Measurements from ENCODE around the gene TNFRSF19. TPM values are rescaled to one million over a fixed set of nuclear protein-coding genes. Genes with fewer than 3 reads are reported as not detected.
A peak's percentile ranks its signal among the peaks of the same experiment; 100 is the strongest.
"Not testable (repeated sequence)": the region's sequence is repeated elsewhere in the genome, so short reads cannot be mapped to it uniquely, and the experiment has no call there.

The TNFRSF19 gene
- polyA plus RNA-seq, 4 donors: 49.0 to 52.6 (median 52.0) TPM

DNA sequence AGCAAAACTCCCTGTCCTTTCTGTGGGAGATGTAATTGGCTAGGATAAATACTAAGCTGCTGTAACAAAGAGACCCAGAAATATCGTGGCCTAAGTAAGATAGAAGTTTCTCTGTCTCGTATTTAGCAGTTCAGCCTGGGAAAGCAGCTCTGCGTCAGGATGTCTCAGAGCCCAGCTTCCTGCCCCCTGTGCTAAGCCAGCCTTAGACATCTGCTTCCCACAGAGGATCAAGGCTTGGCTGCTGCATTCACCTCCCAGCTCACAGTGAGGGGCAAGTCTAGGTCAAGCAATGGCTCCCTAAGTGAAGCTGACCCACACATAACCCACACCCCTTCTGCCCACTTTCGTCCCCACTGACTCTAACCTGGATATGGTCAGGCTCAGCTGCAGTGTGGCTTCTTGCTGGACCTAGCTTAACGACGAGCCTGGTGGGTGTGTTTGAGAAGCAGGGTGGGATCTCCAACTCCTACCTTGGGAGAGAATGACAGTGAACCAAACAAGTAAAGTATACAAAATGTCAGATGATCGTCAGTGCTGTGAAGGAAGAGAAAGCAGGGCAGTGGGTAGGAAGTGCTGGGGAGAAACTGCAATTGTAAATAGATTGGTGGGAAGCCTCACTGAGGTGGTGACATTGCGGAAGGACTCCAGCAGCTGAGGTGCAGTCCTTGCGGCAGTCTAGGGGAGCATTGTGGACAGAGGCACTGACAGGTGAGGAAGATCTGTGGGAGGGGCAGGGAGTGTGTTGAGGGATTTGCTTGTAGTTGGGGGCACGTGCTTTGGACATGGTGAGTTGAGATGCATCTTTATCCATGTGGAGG, 82.9 kb downstream of the TNFRSF19 start:
- no peak for DNase-seq (ENCODE audit: low read depth in 4 of 4, low spot score in 2 of 4)

DNA sequence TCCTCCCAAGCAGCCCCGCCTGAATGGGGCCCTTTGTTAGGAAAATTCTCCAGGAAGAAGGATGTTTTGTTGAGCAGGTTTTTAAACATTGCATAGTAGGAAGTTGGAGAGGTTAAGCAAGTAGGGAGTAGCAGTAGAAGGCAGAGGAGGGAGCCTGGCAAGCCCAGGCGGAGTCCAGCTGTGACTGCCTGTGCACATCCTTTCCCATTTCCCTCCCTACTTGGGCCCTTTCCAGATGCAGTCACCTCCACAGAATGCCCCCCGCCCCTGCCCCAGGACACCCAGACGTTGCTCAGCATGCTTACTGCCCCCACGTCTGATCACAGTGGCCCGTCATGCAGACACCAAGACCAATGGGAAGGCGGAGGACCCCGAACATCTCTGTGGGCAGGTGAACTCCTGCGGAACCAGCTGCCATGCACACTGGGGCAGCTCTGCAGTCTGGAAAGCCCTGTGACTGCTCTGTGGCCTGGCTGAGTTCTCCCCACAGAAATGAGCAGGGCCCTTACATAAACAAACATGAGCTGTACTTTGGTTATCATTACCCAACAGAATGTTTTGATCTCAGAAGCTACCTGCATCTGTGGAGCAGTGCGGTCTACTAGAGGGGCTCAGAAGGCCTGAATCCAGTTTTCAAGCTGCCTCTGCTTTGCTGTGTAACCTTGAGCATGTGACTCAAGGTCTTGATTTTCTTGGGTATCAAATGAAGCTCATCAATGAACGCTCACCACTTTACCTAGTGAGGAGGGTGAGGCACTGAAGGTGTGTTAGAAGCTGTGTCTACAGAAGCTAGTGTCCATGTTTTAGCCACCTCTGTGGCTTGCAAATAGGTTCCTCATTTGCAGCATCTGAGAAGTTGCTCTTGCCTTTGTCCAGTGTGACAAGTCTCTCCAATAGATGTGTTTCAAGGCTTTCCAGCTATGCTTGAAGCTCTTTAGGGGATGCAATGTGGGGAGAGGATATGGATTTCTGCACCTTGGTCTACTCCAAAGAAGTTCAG, 84.2 kb downstream of the TNFRSF19 start:
- no peak for DNase-seq (ENCODE audit: low read depth in 4 of 4, low spot score in 2 of 4)

DNA sequence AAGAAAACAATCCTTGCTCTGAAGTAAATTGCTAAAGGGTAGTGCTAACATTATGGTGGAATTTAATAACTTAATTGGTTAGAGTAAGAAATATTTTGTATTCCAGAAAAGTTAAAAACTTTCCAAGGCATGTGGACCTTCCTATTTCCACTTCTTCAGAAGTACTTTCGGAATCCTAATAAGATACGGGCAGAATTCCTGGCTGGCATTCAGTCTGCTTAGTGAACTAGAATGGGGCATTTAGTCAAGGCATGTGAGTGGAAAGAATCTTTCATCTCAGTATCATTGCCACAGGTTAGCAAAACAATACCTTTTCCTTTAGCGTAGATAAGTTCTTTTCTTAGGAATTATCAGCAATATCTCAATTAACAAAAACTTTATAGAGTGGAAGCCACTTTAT, 85.1 kb downstream of the TNFRSF19 start:
- DNase-seq (ENCODE audit: low read depth in 4 of 4, low spot score in 2 of 4): no peak

DNA sequence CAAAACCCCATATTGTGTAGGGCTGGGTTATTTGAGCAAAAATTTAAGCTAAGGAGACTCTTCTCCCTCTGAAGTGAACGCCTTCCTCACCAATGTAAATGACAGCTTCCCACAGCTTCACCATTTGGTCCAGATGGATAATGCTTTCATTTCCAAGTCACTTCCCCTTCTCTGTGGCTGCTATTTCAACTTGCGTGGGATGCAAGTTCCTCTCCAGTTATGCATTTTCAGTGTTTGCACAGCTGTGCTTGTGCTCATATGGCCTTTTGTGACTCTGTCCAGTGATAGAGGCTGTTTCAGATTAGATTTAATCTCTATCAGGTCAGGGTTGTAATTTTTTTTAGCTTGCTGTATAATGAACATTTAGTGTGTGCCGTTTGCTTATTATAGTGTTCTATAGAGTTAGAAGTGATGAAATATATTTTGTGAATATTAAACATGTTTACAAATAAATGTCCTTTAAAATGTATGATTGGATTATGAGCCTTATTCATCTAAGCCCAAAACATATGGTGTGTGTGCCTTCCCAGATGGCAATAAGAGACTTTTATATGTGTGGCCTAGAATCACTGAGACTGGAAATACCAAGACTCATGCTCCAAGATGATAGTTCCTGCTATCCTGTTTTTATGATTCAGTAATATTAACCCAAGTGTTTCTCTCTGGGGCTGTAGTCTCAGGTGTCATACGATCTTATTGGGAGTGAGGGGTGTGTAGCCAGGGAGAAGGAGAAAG, 86.6 kb downstream of the TNFRSF19 start:
- DNase-seq (ENCODE audit: low read depth in 4 of 4, low spot score in 2 of 4): peak in 2 of 4 donors; percentile 65 to 75

DNA sequence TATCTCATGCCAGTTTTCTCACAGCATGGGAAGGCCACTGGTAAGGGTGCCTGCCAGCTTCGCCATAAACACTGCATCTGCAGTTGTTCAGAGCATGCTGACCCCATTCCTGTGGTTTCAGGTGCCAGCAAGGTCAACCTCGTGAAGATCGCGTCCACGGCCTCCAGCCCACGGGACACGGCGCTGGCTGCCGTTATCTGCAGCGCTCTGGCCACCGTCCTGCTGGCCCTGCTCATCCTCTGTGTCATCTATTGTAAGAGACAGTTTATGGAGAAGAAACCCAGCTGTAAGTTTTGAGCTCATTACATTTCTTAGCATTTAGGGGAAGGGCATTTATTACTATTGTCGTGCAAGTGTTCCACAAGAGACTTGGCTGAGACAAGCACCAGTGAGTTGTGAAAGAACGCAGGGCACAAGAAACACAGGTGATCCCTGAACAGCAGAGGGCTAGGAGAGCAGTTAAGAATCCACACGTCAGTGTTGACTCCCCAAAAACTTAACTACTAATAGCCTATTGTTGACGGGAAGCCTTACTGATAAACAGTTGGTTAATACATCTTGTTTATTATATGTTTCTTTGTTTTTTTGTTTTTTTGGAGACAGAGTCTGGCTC, 88.8 kb downstream of the TNFRSF19 start:
- DNase-seq (ENCODE audit: low read depth in 4 of 4, low spot score in 2 of 4): no peak

DNA sequence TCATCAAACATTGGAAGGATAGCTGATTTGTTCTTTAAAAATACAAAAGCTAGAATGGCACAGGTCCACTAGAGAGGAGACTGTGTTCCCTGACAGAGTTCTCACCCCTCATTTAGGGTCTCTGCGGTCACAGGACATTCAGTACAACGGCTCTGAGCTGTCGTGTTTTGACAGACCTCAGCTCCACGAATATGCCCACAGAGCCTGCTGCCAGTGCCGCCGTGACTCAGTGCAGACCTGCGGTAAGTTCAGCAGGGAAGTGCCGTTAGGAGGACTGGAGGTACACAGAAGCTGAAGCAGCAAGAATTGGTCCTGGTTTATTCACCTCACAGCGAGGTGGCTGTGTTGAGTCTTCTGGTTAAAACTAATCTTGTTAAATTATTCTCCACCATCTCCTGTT, 90.0 kb downstream of the TNFRSF19 start:
- no peak for DNase-seq (ENCODE audit: low read depth in 4 of 4, low spot score in 2 of 4)

DNA sequence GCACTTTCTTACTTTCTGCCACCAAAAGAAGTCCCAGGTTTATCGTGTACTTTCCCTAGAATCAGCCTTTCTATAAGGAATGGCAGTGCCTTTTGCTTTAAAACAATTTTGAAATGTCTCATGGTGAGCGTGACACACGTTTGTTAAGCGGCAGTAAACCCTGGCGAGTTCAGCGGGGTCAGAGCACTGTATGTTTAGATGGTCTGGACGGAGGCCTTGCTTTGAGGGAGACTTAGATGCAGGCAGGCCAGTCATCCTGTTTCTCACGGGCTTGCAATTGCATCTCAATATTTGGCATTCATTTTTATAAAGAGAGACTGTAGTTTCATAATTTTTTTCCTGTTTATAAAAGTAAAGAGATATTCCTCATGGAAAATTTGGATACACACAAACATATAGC, 96.4 kb downstream of the TNFRSF19 start:
- DNase-seq (ENCODE audit: low read depth in 4 of 4, low spot score in 2 of 4): no peak

DNA sequence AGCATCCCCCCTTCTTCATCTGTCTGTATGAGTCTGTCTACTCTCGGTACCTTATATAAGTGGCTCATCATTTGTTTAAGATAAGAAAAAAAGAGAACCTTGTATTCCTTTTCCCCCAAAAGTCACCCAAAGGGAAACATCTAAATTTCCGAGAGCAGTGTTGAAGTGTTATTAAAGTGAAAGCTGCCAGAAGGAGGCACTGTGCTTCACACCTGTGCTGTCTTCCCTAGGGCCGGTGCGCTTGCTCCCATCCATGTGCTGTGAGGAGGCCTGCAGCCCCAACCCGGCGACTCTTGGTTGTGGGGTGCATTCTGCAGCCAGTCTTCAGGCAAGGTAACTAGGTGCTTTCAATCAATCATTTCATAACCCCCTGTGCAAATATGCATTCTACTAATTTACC, 97.5 kb downstream of the TNFRSF19 start:
- DNase-seq (ENCODE audit: low read depth in 4 of 4, low spot score in 2 of 4): no peak

DNA sequence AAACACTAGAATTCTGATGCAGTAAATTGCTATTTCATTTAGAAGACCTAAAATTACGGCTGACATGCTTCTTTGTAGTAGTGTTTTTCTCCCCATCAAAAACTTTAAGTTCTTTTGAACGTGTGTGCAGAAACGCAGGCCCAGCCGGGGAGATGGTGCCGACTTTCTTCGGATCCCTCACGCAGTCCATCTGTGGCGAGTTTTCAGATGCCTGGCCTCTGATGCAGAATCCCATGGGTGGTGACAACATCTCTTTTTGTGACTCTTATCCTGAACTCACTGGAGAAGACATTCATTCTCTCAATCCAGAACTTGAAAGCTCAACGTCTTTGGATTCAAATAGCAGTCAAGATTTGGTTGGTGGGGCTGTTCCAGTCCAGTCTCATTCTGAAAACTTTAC, 98.3 kb downstream of the TNFRSF19 start:
- no peak for DNase-seq (ENCODE audit: low read depth in 4 of 4, low spot score in 2 of 4)

DNA sequence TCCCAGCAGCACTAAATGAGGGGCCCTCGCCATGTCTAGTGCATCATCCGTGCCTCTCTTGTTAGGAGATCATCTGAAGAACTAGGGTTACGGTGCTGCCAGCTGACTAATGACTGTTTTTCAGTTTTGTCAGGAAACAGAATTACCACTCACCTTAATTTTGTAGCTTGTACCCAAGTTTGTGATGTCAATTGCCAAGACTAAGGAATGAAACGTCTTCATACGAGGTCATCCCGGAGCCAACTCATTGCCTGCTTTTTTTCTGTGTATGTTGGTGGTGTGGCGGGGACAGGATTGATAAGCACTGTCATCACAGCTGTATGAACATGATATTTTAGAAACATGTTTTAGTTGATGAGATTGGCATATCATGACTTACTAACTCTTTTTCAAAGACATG, 100.6 kb downstream of the TNFRSF19 start:
- DNase-seq (ENCODE audit: low read depth in 4 of 4, low spot score in 2 of 4): no peak

DNA sequence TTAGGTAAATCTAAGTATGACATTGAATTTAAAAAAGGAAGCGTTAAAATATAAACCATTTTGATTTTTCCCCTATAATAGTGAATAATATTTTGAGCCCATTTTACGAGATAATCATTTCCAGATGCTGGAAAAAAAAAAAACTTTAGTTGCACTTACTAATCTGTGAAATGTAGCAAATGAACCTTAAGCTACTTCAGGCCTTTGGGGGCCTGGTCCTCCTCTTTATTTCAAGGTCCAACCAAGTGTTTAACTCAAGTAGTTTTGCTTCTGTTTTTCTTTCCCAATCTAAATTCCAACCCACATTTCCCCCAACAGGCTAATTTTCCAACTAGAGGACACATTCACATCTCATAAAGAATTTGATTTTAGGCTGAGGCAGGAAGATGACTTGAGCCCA, 101.2 kb downstream of the TNFRSF19 start:
- no peak for DNase-seq (ENCODE audit: low read depth in 4 of 4, low spot score in 2 of 4)

DNA sequence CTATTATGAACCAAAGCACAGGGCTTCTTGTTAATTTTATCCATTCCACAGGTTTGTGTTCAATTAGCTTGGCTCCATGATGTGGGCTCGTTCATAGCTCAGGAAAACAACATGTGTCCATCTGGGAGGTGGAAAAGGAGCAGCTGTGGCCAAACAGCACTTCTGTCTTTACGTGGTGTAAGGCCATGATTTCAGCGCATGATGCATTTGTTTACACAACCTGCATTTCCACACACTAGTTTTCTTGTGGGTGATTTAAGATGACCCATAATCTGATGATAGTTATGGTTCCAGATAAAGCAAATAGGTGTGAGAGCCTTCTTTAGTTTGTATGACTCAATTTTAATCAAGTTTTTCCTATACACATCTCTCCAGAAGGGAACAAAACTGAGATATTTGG, 101.7 kb downstream of the TNFRSF19 start:
- no peak for DNase-seq (ENCODE audit: low read depth in 4 of 4, low spot score in 2 of 4)

DNA sequence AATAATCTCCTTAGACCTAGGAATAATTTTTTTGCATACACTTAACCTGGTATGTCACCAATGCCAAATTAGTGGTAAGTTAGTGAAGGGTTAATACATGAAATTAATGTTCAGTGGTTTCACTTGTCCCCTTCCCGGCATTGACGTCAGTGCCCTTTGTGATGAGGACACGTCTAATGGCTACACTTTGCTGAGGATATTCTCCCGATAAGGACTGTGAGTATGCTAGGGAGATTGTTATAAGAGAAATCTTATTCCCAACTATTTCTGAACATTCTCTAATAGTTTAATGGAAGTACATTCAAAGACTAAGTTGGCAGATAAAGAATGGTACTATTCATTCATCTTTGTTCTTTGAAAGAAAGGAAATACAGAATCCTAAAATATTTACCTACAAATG, 102.4 kb downstream of the TNFRSF19 start:
- no peak for DNase-seq (ENCODE audit: low read depth in 4 of 4, low spot score in 2 of 4)

DNA sequence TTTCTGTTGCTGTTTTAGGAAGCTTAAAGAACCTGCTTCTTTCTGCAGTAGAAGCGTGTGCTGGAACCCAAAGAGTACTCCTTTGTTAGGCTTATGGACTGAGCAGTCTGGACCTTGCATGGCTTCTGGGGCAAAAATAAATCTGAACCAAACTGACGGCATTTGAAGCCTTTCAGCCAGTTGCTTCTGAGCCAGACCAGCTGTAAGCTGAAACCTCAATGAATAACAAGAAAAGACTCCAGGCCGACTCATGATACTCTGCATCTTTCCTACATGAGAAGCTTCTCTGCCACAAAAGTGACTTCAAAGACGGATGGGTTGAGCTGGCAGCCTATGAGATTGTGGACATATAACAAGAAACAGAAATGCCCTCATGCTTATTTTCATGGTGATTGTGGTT, 103.1 kb downstream of the TNFRSF19 start:
- no peak for DNase-seq (ENCODE audit: low read depth in 4 of 4, low spot score in 2 of 4)

DNA sequence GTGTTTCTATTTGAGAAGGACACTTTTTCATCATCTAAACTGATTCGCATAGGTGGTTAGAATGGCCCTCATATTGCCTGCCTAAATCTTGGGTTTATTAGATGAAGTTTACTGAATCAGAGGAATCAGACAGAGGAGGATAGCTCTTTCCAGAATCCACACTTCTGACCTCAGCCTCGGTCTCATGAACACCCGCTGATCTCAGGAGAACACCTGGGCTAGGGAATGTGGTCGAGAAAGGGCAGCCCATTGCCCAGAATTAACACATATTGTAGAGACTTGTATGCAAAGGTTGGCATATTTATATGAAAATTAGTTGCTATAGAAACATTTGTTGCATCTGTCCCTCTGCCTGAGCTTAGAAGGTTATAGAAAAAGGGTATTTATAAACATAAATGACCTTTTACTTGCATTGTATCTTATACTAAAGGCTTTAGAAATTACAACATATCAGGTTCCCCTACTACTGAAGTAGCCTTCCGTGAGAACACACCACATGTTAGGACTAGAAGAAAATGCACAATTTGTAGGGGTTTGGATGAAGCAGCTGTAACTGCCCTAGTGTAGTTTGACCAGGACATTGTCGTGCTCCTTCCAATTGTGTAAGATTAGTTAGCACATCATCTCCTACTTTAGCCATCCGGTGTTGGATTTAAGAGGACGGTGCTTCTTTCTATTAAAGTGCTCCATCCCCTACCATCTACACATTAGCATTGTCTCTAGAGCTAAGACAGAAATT, 103.8 kb downstream of the TNFRSF19 start:
- DNase-seq (ENCODE audit: low read depth in 4 of 4, low spot score in 2 of 4): no peak

DNA sequence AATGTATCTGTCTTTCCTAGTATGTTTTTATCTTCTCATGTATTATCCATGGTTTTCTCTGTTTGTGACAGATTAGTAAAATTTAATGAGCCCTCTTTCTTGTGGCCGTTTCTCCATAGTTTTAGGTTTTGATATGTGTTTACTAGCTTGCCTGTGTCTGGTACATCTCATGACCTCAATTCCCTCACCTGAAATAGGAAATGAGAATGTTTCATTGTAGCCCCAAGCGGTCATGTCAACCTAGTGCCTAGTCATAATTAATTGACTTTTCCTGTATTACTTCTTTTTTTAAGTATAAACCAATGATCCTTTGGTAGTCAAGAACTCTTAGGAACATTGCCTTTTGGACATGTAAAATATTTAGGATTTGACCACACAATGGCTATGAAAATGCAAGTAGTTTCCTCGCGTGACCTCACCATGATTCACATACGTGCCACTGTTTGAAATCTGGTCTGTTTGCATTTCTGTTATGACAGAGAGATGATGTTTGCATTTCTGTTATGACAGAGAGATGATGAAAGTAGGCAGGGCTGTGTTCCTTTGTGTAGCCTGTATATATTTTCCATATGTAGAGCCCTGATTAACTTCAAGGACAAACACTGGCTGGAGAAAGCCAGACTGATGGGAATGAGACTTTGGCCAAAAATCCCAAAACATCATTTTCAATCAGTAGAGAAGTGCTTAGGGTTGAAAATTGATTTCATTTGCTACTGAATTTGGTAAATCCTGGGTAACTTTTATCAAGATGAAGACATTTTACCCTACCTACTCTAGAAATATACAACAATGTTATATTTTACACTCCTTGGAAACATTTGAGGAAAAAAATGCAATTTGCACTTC, 104.8 kb downstream of the TNFRSF19 start:
- no peak for DNase-seq (ENCODE audit: low read depth in 4 of 4, low spot score in 2 of 4)

DNA sequence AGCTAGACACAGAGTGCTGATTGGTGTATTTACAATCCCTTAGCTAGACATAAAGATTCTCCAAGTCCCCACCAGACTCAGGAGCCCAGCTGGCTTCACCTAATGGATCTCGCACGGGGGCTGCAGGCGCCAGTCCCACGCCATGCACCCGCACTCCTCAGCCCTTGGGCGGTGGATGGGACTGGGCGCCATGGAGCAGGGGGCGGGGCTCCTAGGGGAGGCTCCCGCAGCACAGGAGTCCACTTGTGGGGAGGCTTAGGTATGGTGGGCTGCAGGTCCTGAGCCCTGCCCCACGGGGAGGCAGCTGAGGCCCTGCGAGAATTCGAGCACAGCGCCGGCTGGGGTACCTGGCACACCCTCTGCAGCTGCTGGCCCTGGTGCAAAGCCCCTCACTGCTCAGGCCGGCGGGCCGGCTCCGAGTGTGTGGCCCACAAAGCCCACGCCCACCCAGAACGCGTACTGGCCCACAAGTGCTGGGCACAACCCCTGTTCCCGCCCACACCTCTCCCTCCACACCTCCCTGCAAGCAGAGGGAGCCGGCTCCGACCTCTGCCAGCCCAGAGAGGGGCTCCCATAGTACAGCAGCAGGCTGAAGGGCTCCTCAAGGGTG, 107.6 kb downstream of the TNFRSF19 start:
- DNase-seq (ENCODE audit: low read depth in 4 of 4, low spot score in 2 of 4): not testable (repeated sequence)

DNA sequence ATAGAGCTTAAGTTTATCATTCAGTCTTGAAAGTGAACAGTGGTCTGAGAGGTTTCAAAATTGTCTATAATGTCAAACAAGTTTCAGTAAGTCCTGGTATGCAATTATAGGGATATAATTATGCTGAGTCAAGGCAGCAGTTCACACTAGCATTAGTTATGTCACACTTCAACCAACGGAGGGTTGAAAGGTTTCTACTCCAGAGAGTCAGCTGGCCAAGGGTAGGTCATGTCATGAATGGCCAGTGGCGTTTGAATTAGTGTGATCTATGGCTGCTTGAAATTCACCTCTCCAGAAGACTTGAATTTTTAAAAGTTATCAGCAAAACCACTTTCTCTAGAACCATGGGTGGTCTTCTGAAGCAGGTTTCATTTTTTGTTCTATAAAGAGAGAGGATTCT, 108.6 kb downstream of the TNFRSF19 start:
- no peak for DNase-seq (ENCODE audit: low read depth in 4 of 4, low spot score in 2 of 4)
